ENCODE data around the gene MGST2.

MGST2 gene

DNA sequence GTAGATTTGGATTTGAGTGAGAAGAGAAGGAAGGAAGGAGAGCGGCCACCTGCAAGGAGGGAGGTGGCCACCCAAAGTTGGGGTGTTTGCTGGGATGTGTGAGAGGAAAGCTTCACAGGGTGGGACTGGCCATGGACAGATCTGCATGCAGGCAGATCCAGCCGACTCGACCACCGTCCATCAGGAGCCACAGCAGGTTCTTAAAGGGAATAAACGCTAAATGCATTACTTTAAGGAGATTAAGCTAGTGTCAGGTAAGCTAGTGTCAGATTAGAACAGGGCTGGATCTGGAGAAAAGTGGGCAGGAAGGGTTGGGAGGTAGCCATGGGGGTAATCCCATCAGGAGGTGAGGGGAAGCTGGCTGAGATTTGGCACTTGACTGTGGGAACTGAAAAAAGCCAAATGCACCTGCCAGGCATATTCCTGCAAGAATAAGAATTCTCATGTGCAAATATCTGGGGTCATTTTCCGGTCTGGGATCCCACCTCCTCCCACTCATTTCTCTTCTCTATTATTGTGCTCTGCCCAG, 79.6 kb downstream of the MGST2 start:
- DNase-seq: no peak

DNA sequence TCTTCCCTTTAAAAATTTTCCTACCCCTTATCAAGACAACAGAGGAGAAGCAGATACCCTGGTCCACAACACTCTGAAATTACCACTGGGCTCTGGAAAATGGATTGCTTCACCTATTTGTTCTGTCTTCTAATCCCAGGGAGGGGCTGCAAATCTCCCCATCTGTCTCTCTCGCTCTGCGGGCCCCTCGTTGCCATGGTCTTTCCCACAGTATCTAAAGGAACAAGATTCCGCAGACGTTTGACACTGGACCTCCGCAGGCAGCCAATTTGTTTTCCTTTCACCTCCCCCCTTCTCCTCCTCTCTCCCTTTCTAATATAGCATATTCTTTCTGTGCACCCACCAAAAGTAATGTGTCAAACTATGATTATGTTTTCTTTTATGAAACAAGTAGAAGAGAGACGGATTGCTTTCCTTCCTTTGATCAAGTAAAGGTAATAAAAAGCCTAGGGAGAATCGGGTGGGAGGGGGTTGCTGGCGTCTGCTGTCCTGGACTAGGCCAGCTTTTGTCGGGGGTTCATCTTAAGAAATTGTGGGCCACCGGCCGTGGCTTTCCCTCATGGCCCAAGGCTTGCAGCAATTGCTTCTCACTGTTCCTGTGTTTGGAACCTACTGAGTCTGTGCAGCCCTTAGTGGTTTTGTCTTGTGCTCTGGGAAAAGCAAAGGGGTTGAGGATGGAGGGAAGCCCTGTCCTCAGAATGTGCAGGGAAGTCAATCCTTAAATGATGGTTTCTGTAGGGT, 81.0 kb downstream of the MGST2 start:
- DNase-seq: no peak

DNA sequence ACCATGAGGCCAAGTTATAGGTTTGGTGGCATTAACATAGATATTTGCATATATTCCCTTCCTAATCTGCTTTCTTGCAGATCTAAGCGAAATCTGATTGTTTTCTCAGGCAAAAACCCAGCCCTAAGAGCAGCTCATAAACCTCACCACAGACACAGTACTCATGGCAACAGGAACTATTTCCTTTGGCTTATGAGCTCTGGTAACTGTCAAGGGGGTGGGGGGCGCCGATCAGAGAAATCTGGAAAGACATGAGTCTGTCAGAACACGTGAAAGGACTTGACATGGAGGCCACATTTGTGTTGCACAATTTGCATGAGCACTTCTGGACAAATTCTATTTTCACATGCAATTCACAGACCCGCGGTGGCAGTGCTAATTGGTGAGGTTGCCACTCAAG, 83.7 kb downstream of the MGST2 start:
- no peak for DNase-seq

DNA sequence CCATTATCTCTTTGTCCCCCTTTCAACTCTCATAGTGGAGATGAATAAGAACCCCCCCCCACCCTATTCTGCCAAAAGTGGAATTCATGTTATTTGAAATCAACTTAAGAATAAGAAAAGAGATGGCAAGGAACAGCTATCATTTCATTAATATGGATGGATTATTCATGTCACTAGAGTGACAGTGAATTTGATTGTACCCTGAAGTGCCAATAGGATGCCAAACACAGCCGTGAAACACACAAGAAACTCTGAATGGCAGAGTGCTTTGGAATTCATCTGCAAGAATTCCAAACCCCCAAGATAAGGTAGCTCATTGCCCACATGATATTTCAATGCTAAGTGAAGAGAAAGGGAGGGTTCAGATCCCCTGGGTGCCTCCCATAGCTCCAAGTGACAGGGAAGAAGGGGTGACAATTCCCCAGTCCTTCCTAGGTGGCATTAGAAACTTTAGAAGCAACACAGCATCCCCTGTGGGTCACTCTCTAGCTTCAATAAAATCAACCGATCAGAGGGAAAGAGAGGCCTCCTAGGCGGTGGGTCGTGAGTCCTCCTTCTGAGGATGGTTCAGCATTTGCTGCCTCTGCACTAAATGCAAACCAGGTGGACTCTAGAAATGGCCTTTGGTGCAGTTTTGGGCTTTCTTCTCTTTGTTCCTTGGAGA, 84.3 kb downstream of the MGST2 start:
- no peak for DNase-seq

DNA sequence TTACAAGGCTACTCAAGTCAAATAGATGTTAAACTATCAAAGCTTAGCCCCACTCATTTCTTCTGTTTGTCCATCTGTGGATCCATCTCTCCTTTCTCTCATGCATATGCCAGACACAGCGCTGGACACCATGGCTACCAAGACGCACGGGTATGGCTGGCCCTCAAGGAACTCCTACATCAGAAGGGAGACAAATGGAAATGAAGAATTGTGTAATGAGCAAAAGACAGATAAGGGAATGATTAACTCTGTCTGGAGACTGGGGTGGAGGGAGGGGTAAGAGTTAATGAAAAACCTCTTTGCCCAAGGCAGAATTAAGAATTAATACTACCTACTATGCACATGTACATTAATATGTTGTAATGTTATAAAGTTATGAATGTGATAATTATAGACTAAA, 88.1 kb downstream of the MGST2 start:
- DNase-seq: no peak

Data from hematopoietic multipotent progenitor cell treated with erythropoietin and hydrocortisone succinate and interleukin-3 and kit ligand, for 8 days (in vitro differentiated cells).